Stimulated activated CD4-positive, alpha-beta T cell treated with anti-CD3 and anti-CD28 coated beads, Interleukin-2, amount 100 ng/mL, for 24 hours (primary cell): ENCODE measurements around the gene PRKN.

Experiments
- DNase-seq, 2 donors: peaks; one replicate each; pipeline ENCODE4 v3.0.0-alpha.2; 2020

PRKN gene

GRCh38 chr6:162165479-162165878, 562.1 kb downstream of the PRKN start:
- no peak for DNase-seq

GRCh38 chr6:162157167-162157870, 570.2 kb downstream of the PRKN start:
- DNase-seq = no peak

GRCh38 chr6:162156146-162156545, 571.4 kb downstream of the PRKN start:
- DNase-seq = no peak

- DNase-seq = no peak
These were observed 572.6 kb downstream of the PRKN start for GRCh38 chr6:162154930-162155329.

GRCh38 chr6:162154001-162154400, 573.6 kb downstream of the PRKN start:
- no peak for DNase-seq

GRCh38 chr6:162153120-162153519, 574.4 kb downstream of the PRKN start:
- DNase-seq = no peak

- no peak for DNase-seq
These were observed 576.4 kb downstream of the PRKN start for GRCh38 chr6:162151021-162151665.

- DNase-seq = no peak
These were observed 577.3 kb downstream of the PRKN start for GRCh38 chr6:162150295-162150694.

- no peak for DNase-seq
These were observed 577.8 kb downstream of the PRKN start for GRCh38 chr6:162149786-162150185.

GRCh38 chr6:162147805-162148204, 579.8 kb downstream of the PRKN start:
- no peak for DNase-seq

- DNase-seq = no peak
These were observed 580.3 kb downstream of the PRKN start for GRCh38 chr6:162147281-162147680.

- no peak for DNase-seq
These were observed 587.2 kb downstream of the PRKN start for GRCh38 chr6:162140251-162140852.

GRCh38 chr6:162125659-162126058, 601.9 kb downstream of the PRKN start:
- DNase-seq = no peak

- no peak for DNase-seq
These were observed 602.7 kb downstream of the PRKN start for GRCh38 chr6:162124710-162125435.

- DNase-seq = no peak
These were observed 603.8 kb downstream of the PRKN start for GRCh38 chr6:162123797-162124196.

- DNase-seq = no peak
These were observed 608.2 kb downstream of the PRKN start for GRCh38 chr6:162119341-162119740.

- no peak for DNase-seq
These were observed 608.9 kb downstream of the PRKN start for GRCh38 chr6:162118706-162119105.

- DNase-seq = no peak
These were observed 610.6 kb downstream of the PRKN start for GRCh38 chr6:162116902-162117525.

- no peak for DNase-seq
These were observed 618.0 kb downstream of the PRKN start for GRCh38 chr6:162109480-162110050.

GRCh38 chr6:162108041-162108440, 619.5 kb downstream of the PRKN start:
- DNase-seq = no peak

GRCh38 chr6:162100096-162100495, 627.5 kb downstream of the PRKN start:
- no peak for DNase-seq

- DNase-seq = peak; percentile 27 to 52
These were observed 627.9 kb downstream of the PRKN start for GRCh38 chr6:162099685-162100084.
